ENCODE measurements around the gene DELE1.

Gene DELE1, protein sequence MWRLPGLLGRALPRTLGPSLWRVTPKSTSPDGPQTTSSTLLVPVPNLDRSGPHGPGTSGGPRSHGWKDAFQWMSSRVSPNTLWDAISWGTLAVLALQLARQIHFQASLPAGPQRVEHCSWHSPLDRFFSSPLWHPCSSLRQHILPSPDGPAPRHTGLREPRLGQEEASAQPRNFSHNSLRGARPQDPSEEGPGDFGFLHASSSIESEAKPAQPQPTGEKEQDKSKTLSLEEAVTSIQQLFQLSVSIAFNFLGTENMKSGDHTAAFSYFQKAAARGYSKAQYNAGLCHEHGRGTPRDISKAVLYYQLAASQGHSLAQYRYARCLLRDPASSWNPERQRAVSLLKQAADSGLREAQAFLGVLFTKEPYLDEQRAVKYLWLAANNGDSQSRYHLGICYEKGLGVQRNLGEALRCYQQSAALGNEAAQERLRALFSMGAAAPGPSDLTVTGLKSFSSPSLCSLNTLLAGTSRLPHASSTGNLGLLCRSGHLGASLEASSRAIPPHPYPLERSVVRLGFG

GRCh38 chr5:141923448-141924313 is at the start of gene DELE1:
Gene DELE1 (plus strand): TSS chr5:141923871. CDS start chr5:141923942, 71 bp downstream.
- peak; percentile 96 for DNase-seq (ENCODE audit: low read depth)
- H3K4me3 ChIP-seq (ENCODE audit: low read depth, low read length), result peak within 1 kb of the TSS; percentile 92
- TF ChIP-seq, protein P1, sequence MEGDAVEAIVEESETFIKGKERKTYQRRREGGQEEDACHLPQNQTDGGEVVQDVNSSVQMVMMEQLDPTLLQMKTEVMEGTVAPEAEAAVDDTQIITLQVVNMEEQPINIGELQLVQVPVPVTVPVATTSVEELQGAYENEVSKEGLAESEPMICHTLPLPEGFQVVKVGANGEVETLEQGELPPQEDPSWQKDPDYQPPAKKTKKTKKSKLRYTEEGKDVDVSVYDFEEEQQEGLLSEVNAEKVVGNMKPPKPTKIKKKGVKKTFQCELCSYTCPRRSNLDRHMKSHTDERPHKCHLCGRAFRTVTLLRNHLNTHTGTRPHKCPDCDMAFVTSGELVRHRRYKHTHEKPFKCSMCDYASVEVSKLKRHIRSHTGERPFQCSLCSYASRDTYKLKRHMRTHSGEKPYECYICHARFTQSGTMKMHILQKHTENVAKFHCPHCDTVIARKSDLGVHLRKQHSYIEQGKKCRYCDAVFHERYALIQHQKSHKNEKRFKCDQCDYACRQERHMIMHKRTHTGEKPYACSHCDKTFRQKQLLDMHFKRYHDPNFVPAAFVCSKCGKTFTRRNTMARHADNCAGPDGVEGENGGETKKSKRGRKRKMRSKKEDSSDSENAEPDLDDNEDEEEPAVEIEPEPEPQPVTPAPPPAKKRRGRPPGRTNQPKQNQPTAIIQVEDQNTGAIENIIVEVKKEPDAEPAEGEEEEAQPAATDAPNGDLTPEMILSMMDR (conservative IDR thresholded peaks at IDR 0.05; ENCODE audit: low read depth, low read length), result no peak

DNA sequence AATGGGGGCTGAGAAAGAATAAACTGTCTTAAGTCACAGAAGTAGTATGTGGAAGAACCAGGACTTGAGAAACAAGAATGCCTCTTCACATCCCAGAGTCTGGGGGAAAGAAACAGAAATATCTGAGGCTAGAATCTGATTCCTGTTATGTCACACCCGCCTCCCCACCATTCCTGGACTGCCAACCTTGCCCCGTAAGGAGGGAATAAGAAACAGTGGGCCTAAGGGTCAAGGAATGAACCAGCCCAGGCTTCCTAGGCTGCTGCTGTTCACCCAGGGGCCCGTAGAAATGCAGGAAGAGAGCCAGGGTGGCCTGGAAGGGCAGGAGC is 49.8 kb upstream of the DELE1 start:
- DNase-seq (ENCODE audit: low read depth), result no peak
- H3K4me3 ChIP-seq (ENCODE audit: low read depth, low read length), result no peak overlapping the region
- TF ChIP-seq, protein P1 (conservative IDR thresholded peaks at IDR 0.05; ENCODE audit: low read depth, low read length), result no peak

GRCh38 chr5:141874262-141874964 is 49.3 kb upstream of the DELE1 start:
- TF ChIP-seq, protein P1 (conservative IDR thresholded peaks at IDR 0.05; ENCODE audit: low read depth, low read length), result no peak
- DNase-seq (ENCODE audit: low read depth), result no peak
- no peak overlapping the region for H3K4me3 ChIP-seq (ENCODE audit: low read depth, low read length)

DNA sequence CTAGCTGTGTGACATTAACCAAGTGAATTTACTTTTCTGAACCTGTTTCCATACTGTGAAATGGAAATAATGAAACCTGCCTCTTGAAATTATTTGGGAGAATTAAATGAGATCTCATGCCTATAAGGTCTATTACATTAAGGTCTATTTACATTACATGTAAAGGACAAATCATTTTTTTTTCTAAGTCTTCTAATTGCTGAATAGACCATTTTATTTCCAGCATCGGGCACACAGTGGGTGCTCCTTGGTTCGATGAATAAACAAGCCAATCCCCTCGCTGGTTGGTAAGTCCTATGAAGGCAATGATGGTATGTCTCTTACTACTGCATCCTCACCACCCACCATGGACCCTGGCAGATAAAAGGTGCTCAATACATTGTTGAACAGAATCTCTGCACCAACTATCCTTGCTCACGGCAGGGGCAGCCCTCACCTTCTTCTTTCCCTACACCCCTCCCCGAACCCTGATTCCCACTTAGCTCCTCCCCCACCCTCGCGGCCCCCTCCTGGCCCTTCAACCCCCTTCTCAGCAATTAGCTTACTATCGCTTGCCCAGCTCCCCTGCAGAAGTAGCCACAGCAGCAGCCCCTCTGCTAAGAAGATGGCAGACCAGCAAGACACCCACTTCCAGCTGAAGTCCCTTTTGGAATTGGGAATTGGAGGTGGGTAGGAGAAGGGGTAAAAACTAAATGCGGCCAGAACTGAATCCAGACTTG is 48.5 kb upstream of the DELE1 start:
- no peak overlapping the region for H3K4me3 ChIP-seq (ENCODE audit: low read depth, low read length)
- TF ChIP-seq, protein P1 (conservative IDR thresholded peaks at IDR 0.05; ENCODE audit: low read depth, low read length), result no peak
- no peak for DNase-seq (ENCODE audit: low read depth)

- TF ChIP-seq, protein P1 (conservative IDR thresholded peaks at IDR 0.05; ENCODE audit: low read depth, low read length), result no peak
- H3K4me3 ChIP-seq (ENCODE audit: low read depth, low read length), result no peak overlapping the region
- no peak for DNase-seq (ENCODE audit: low read depth)
These were observed 47.7 kb upstream of the DELE1 start for GRCh38 chr5:141875795-141876627.

All from choroid plexus epithelial cell (primary cell).